B cell (primary cell): ENCODE results near the gene HIBADH.

Experiments
- CTCF ChIP-seq: fragments of 200-600 bp; IDR thresholded peaks from one replicate; pipeline ENCODE4 v1.8.0; 2022; ENCODE audit warnings: antibody characterized with exemption, mild to moderate bottlenecking
- EZH2 ChIP-seq: IDR thresholded peaks from 2 replicates; pipeline ENCODE4 v1.6.1; 2012; ENCODE audit warnings: borderline replicate concordance, low read depth, mild to moderate bottlenecking, moderate library complexity, low read length; ENCODE audit not compliant: insufficient read depth, poor library complexity, severe bottlenecking

- no peak for TF ChIP-seq CTCF
- no peak for TF ChIP-seq EZH2
Measured at GRCh38 chr7:27704422-27705199, 41.9 kb upstream of the HIBADH start.
